SW 1271 (cell line): Measurements from ENCODE around the gene ZNF513.
"Not testable (repeated sequence)": the region's sequence is repeated elsewhere in the genome, so short reads cannot be mapped to it uniquely, and the experiment has no call there.

ENCODE experiments used
- DNase-seq, 2 experiments: peaks; one replicate each; lab custom pipeline; 2025; lab: John Stamatoyannopoulos, UW

The ZNF513 gene

GRCh38 chr2:27380626-27381545, at the start of gene ZNF513:
Gene ZNF513, minus strand, starts transcription at chr2:27380734. Its CDS starts 208 bp downstream, at chr2:27380526.
- peak; percentile 89 to 92 for DNase-seq

GRCh38 chr2:27428978-27429541, 48.5 kb upstream of the ZNF513 start:
- DNase-seq = peak; percentile 54 to 89

GRCh38 chr2:27428213-27428977, 47.9 kb upstream of the ZNF513 start, which contains the start of gene NRBP1:
Gene NRBP1, plus strand, starts transcription at chr2:27428631. Its CDS starts 4,643 bp downstream, at chr2:27433274.
- DNase-seq = peak; percentile 76 to 91

- DNase-seq = no peak
Measured at GRCh38 chr2:27427863-27428212, 47.3 kb upstream of the ZNF513 start.

- not testable (repeated sequence) for DNase-seq
Measured at GRCh38 chr2:27425039-27425438, 44.5 kb upstream of the ZNF513 start.

GRCh38 chr2:27422958-27423357, 42.4 kb upstream of the ZNF513 start:
- no peak for DNase-seq

- DNase-seq = no peak
Measured at GRCh38 chr2:27421660-27422250, 41.2 kb upstream of the ZNF513 start.

- DNase-seq = no peak
Measured at GRCh38 chr2:27420996-27421395, 40.5 kb upstream of the ZNF513 start.

GRCh38 chr2:27416151-27416550, 35.6 kb upstream of the ZNF513 start:
- no peak for DNase-seq

- no peak for DNase-seq
Measured at GRCh38 chr2:27412419-27413152, 32.1 kb upstream of the ZNF513 start.

- peak; percentile 88 to 96 for DNase-seq
Measured at GRCh38 chr2:27409321-27410073, 29.0 kb upstream of the ZNF513 start, which contains the start of gene PPM1G. Gene PPM1G, minus strand, starts transcription at chr2:27409591. Its CDS starts 169 bp downstream, at chr2:27409422.

GRCh38 chr2:27408601-27409320, 28.2 kb upstream of the ZNF513 start:
- peak in 1 of 2 experiments; percentile 69 for DNase-seq

- DNase-seq = peak; percentile 18 to 78
Measured at GRCh38 chr2:27407798-27408491, 27.4 kb upstream of the ZNF513 start.

GRCh38 chr2:27400348-27401135, 20.0 kb upstream of the ZNF513 start:
- DNase-seq = no peak

GRCh38 chr2:27398962-27399361, 18.4 kb upstream of the ZNF513 start:
- no peak for DNase-seq

GRCh38 chr2:27393225-27393624, 12.7 kb upstream of the ZNF513 start:
- no peak for DNase-seq

GRCh38 chr2:27390822-27391679, 10.5 kb upstream of the ZNF513 start:
- no peak for DNase-seq
